OCI-M2 (cell line): Measurements from ENCODE around the gene POGZ.

ENCODE experiments used
- DNase-seq: peaks from one replicate; lab custom pipeline; 2025; ENCODE audit not compliant: unreplicated experiment; lab: John Stamatoyannopoulos, UW

POGZ gene

DNA sequence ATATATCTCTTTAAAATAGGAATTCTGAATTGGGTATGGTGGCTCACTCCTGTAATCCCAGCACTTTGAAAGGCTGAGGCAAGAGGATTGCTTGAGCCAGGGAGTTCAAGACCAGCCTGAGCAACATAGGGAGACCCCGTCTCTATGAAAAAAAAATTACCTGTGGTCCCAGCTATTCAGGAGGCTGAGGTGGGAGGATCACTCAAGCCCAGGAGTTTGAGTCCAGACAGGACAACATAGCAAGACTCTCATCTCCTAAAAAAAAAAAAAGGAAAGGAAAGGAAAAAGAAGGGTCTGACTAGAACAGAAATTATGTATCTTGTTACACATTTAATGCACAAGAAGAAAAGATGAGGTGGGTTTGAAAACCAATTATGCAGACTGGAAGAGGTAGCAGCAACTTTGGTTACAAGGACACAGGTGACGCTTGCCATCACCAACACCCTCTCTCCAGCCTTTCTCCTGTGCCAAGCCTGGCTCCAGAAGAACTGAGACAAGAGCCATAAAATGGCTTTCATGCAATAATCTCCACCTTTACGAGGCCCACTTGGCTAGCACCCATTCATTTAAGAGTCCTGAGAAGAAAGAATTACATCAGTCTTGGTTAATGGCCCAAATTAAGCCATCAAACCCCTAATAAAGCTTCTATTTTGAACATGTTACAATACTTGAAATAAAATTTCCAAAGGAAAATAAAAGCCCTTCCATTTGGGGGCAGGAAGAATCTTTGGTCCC, 82.0 kb downstream of the POGZ start:
- DNase-seq = no peak

DNA sequence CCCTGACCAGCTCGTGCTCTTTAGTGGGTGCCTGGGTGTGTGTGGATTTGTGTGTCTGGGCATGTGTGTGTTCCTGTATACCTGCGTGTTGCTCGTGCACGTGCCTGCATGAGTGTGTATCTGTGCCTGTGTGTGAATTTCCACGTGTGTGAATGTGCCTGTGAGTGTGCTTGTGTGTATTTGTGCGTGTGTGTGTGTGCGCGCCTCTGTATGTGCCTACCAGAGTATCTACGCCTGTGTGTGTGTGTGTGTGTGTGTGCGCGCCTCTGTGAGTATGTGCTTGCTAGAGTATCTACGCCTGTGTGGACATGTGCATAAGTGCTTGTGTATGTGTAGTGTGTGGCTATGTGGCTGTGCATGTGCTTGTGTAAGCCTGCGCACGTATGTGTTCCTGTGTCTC, 86.1 kb downstream of the POGZ start:
- DNase-seq = no peak

DNA sequence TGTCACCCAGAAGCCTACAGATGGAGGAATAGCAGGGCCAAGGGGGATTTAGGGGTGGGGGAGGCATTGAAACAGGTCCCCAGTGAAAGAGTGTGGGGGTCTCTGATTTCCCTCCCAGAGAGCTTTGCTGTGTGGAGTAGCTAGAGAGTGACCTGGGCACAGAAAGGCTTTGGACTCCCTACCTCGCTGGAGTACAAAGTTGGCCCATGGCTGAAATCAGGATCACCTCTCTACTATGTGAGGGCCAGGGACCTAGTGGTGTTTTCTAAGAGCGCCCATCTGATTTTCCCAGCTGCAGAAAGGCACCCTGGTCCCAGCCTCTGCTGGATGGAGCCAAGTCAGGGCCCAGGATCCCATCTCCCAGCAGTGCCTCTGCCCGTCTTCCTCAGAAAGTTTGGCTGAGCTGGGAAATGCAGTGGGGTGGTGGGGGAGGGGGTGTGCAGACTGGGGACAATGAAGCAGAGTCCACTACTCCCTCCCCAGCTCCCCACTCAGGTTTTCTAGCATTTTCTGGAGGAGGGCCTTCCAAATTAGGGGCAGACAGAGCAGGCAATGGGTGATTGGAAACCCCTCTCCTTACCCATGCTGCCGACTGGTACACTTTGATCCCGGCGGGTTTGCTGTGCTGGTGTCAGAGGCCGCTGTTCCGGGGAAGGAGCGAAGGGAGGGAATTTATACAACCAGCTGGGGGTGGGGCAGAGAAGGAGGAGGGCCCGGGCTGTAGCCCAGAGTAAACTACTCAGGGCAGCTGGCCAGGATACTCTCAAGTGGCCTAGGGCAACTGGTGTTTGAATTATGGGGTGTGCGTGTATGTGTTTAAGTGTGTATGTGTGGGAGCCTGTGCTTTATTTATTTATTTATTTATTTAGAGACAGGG, 87.0 kb downstream of the POGZ start, which contains the start of gene SELENBP1:
Gene SELENBP1 (minus strand): TSS at position 648 of the 877 bp plus-strand sequence. CDS start 64 bp downstream, at position 584.
- no peak for DNase-seq

DNA sequence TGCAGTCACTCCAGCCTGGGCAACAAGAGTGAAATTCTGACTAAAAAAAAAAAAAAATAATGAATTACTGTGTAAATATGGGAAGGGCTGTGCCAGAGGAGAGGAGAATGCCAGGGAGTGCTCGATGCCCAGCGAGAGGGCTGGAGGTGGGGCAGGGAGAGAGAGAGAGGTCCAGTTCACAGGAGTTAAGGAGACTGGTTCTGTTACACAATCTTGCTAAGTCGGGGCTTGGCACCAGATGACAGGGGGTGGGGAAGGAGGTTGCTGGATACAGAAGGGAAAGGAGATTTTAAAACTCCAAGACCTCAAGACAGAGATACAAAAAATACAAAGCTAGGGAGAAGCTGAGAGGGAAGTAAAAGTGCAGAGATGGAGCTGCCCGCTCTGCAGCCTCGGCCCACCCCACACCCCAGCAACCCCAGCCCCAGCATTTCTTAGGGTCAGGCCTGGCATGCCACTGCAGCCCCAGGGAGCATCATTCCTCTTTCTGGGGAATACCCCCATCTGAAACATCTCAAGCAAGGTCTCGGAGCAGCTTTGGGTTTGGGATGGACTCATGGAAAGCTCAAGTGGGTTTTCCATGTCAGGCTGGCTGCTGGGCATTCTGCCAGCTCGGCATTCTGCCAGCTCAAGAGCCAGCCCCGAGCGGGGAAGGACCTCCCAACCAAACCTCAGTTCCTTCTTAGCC, 87.8 kb downstream of the POGZ start:
- DNase-seq = no peak

DNA sequence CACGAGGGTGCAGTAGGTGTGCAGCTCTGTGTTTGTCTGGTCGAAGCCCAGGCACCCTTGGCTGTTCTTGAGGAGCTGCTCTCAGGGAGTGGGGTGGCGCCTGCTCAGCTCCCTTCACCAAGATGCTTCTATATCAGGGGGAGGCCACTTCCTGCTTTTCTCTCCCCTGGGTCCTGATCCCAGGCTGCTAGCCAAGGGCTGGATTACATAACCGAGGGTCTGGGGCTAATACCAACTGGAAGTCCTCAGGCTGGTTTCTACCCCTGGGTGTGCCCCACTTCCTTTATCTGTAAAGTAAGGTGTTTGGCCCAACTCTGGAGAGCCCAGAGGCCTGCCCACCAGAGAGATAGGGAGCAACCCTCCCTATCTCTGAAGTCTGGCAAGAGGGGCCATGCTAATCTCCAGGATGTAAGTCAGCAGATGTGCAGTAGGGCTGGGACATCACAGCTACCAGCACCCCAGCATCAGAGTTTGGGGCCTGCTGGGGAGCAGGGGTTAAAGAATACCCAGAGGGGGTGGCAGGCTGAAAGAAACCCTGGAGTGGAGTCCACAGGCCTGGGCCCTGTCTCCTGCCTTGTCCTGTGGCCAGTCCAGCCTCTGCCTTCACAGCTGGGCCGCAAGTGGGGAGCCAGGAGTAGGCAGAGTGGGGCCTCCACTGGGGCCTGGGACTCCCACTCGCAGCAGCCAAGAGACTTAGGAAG, 88.9 kb downstream of the POGZ start:
- DNase-seq = peak; percentile 71

DNA sequence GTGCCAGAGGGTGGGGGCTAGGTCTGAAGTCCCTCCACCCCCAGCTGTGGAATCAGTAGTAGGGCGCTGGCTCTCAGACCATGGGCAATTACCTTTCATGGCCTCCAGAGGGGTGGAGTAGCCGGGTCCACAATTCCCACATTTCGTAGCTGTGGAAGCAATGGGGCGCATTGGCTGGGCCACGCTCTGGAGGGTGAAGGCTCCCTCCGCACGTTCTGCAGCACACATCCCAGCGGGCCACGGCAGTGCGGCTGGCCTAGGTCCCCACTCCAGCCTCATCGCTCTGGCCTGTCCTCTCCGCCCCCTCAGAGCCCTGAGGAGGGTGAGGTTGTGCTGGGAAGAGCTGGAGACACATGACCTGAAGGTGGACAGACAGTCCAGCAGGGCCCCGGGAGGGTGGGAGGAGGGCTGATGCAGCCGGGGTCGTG, 89.7 kb downstream of the POGZ start:
- DNase-seq = no peak

DNA sequence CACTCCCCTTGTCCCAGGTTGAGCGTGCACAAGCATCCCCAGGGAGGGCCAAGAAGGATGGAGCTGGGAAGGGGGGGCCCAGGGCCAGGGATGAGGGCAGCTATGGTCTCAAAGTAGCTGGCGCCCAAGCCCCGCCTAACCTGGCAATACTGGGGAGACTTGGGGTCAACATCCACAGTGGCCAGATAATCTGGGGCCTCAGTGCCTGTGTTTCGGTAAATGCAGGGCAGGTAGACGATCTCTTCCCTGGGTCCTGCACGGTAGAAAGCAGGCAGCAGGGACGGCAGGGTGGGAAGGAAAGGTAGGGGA, 90.0 kb downstream of the POGZ start:
- DNase-seq = no peak

DNA sequence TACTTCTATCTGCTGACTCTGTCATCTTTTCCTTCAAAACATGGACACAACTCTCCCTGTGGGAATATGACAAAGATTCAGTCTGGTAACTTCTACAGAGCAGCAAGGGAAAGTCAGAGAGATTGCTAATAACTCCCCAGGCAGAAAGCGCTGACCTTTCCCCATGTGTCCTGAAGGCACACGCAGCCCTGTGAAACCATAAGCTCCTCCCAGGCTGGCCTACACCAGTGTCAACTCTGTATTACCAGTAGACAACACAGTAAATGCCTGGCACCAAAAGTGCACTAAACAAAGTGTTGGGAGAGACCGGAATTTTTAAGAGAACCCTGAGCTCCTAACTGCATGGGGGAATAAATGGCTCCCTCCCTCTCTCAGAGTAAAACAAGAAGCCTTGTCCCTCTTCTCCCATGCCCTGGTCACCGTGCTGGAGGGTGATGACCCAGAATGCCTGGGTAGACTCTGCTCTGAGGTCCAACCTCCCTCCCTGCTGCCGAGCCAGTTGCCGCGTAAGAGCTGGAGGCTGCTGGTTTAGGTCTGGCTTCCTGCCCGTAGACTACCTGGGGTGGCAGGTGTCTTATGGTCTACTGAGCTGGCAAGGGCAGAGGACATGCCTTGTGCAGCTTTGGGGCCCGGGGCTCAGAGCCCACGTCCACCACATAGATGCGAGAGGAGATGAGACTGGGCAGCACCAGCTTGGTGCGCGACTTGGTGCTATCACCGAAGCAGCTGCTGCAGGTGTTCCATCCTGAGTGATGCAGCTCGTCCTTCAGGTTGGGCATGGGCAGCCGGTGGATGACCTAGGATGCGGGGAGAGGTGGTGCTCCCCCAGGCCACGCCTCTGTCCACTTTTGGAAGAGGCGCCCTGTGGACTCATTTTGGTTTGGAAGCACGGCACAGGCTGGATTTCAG, 90.6 kb downstream of the POGZ start:
- no peak for DNase-seq

DNA sequence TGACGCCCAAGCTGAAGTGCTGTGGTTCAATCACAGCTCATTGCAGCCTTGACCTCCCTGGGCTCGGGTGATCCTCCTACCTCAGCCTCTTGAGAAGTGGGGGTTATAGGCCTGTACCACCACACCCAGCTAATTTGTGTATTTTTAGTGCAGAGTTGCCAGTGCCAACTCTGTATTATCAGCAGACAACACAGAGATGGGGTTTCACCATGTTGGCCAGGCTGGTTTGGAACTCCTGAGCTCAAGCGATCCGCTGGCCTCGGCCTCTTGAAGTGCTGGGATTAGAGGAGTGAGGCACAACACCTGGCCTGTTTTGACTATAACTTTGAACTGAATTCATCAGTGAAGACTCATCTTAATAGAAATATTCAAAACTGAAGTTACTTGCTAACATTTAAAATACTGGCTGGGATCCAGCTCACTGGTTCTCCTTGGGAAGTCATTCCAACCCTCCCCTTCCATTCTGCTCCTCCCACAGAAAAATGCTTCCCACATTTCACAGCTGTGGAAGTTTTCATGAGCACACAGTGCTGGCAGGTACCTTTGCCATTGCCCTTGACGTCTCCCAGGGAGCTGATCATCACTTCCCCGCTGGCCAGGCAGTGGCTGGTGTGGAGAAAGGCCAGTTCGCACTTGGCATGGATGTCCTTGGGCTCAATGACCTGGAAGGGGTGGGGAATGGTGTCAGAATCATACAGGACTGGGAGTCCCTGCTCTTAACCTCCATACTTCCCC, 91.5 kb downstream of the POGZ start:
- DNase-seq = no peak

DNA sequence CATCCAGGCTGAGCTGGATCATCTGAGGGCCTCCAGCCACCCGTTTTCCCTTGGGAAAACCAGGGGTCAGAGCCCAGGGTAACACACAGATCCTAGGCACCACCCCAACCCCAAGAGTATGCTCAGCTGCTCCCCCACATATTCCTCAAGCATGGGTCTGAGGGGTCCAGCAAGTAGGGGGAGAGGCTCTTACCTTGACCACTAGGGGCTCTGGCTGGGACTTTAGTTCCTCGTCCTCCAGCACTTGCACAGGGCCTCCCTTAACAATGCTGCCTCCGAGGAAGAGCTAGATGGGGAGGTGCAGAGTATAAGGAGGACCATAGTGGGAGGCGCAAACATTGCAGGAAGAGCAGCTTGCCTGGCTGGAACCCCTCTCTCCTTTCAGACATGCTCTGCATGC, 94.3 kb downstream of the POGZ start:
- DNase-seq = no peak

DNA sequence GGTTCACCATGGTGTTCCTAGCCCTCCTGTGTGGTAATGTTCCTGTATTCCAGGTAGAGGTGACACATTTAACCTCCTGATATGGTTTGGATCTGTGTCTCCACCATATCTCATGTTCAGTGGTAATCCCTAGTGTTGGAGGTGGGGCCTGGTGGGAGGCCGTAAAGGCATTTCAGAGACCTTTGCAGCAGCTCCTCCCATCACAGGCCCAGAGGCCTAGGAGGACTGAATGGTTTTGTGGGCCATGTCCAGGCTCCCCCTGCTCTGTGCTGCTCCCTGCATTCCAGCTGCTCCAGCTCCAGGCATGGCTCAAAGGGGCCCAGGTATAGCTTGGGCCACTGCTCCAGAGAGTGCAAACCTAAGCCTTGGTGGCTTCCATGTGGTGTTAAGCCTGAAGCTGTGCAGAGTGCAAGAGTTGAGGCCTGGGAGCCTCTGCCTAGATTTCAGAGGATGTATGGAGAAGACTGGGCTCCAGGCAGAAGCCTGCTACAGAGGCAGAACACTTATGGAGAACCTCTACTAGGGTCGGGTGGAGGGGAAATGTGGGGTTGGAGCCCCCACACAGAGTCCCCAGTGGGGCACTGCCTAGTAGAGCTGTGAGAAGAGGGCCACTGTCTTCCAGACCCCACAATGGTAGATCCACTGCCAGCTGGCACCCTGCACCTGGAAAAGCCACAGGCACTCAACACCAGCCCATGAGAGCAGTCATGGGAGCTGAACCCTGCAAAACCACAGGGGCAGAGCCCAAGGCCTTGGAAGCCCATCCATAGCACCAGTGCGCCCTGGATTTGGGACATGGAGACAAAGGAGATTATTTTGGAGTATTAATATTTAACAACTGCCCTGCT, 96.8 kb downstream of the POGZ start:
- DNase-seq = no peak

DNA sequence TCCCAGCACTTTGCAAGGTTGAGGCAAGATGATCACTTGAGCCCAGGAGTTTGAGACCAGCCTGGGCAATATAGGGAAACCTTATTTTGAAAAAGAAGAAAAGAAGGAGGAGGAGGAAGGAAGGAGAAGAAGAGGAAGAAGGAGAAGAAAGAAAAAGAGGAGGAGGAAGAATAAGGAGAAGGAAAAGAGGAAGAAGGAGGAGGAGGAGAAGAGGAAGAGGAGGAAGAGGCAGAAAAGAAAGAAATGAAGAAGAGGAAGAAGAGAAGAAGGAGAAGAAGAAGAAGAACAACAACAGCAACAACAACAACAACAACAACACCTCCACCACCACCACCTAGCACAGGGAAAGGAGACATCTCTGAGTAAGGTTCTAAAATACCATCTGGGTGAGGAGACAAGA, 97.4 kb downstream of the POGZ start:
- DNase-seq = no peak

DNA sequence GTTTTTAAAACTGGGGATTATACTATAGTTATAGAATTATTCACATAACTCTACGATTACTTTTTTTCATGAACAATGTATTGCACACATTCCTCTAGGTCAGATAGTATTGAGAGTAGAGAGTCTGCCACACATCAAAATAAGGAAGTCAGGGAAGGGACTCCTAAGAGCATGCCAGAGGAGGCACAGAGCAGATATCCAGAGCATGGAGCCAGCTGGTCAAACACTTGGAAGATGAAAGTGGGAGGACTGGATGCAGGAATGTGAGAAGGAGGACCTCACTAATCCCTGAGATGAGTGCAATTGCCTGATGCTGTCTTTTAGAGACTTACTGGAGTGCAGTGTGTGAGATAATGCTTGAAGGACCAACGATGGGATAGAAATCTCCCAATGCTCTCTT, 102.6 kb downstream of the POGZ start:
- DNase-seq = no peak
